ENCODE measurements around the gene SETD4.
A peak's percentile ranks its signal among the peaks of the same experiment; 100 is the strongest.

SETD4 gene

DNA sequence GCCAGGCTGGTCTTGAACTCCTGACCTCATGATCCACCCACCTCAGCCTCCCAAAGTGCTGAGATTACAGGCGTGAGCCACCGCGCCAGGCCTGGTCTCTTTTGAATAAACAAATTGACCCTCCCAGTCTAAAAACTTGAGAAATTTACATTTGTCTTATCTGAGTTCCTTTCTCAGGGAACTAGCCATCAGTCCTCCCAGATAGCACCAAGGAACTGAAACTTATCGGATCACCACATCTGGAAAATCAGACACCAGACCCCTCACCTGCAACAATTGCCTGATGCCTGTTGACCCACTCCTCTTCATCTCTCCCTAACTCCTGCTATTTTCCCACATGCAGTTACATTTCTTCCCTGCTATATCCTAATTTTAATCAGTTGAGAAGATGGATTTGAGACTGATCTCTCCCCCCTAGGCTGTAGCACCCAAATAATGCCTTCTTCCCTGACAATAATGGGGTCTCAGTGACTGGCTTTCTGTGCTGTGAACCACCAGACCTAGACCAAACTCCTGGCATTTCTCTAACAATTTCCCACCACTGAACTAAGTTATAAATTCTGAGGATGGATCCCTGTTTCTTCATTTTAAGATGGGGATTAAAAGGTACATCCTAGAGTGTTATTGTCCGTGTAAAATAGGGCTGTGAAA is 8.5 kb upstream of the SETD4 start:
- H3K4me3 ChIP-seq (ENCODE audit: low read length, poor library complexity, severe bottlenecking) = no peak overlapping the region
- TF ChIP-seq EZH2phosphoT487 (IDR thresholded peaks at IDR 0.05; ENCODE audit: borderline replicate concordance) = no peak
- TF ChIP-seq, protein P1, sequence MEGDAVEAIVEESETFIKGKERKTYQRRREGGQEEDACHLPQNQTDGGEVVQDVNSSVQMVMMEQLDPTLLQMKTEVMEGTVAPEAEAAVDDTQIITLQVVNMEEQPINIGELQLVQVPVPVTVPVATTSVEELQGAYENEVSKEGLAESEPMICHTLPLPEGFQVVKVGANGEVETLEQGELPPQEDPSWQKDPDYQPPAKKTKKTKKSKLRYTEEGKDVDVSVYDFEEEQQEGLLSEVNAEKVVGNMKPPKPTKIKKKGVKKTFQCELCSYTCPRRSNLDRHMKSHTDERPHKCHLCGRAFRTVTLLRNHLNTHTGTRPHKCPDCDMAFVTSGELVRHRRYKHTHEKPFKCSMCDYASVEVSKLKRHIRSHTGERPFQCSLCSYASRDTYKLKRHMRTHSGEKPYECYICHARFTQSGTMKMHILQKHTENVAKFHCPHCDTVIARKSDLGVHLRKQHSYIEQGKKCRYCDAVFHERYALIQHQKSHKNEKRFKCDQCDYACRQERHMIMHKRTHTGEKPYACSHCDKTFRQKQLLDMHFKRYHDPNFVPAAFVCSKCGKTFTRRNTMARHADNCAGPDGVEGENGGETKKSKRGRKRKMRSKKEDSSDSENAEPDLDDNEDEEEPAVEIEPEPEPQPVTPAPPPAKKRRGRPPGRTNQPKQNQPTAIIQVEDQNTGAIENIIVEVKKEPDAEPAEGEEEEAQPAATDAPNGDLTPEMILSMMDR (conservative IDR thresholded peaks at IDR 0.05; ENCODE audit: low read length) = no peak
- no peak overlapping the region for H2AFZ ChIP-seq (ENCODE audit: low read length)
- no peaks in the 10 kb centered on the region for H3K79me2 ChIP-seq (ENCODE audit: insufficient read depth, low read length)
- H4K20me1 ChIP-seq (ENCODE audit: insufficient read depth, low read length, poor library complexity, severe bottlenecking) = no peaks in the 10 kb centered on the region
- no peaks in the 10 kb centered on the region; the same call in 1 of the 2 replicates for H3K9me3 ChIP-seq (ENCODE audit: insufficient read depth, low read depth, low read length)
- no peaks in the 10 kb centered on the region for H3K9me2 ChIP-seq (replicated peaks; ENCODE audit: low read depth, low read length)
- no peaks in the 10 kb centered on the region for H3K27me3 ChIP-seq (ENCODE audit: insufficient read depth, low read length, poor library complexity, severe bottlenecking)
- peaks cover 5% of the 10 kb centered on the region for H3K4me1 ChIP-seq (ENCODE audit: insufficient read depth, low read length, poor library complexity, severe bottlenecking)
- no peak overlapping the region for H3K9ac ChIP-seq (ENCODE audit: low read depth, low read length, poor library complexity, severe bottlenecking)
- H3K36me3 ChIP-seq (ENCODE audit: insufficient read depth, low read length) = no peaks in the 10 kb centered on the region
- no peaks in the 10 kb centered on the region for H3F3A ChIP-seq (ENCODE audit: low read depth)
- no peak overlapping the region for H3K4me2 ChIP-seq (ENCODE audit: low read depth, low read length, poor library complexity, severe bottlenecking)

DNA sequence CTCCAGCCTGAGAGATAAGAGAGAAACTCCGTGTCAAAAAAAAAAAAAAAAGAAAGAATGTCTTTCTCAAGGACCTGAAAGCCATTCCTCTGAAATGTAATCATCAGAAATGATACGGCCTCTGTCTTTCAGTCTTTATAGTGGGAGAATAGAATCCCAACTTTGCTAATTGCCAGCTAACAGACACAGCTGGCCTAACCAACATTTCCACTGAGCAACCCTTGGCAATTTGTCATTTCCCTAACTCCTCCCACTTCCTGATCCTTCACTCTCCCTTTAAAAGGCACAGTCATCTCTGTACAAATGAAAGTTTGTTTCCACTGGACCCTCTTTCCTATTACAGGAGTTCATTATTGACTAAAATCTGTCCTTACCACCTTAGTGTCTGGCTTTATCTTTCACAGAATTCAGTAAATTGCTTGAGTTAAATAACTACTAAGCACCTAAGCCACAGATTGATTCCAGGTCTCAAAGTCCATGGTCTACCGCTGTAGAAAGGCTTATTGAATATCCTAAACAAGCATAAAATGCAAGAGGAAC is 5.2 kb upstream of the SETD4 start:
- Histone ChIP-seq H2AFZ (ENCODE audit: low read length) (peak overlapping the region; percentile 37; the same call in 1 of the 2 replicates), H3K9me2 (replicated peaks; ENCODE audit: low read depth, low read length) (no peaks in the 10 kb centered on the region), H3K4me2 (ENCODE audit: low read depth, low read length, poor library complexity, severe bottlenecking) (peak overlapping the region; percentile 23), H3K27me3 (ENCODE audit: insufficient read depth, low read length, poor library complexity, severe bottlenecking) (no peaks in the 10 kb centered on the region), H3F3A (ENCODE audit: low read depth) (no peaks in the 10 kb centered on the region), H3K9ac (ENCODE audit: low read depth, low read length, poor library complexity, severe bottlenecking) (no peak overlapping the region), H3K79me2 (ENCODE audit: insufficient read depth, low read length) (no peaks in the 10 kb centered on the region), H4K20me1 (ENCODE audit: insufficient read depth, low read length, poor library complexity, severe bottlenecking) (no peaks in the 10 kb centered on the region), H3K4me1 (ENCODE audit: insufficient read depth, low read length, poor library complexity, severe bottlenecking) (peaks cover 12% of the 10 kb centered on the region), H3K36me3 (ENCODE audit: insufficient read depth, low read length) (no peaks in the 10 kb centered on the region), H3K4me3 (ENCODE audit: low read length, poor library complexity, severe bottlenecking) (no peak overlapping the region), H3K9me3 (ENCODE audit: insufficient read depth, low read depth, low read length) (no peaks in the 10 kb centered on the region; the same call in 1 of the 2 replicates)
- TF ChIP-seq, protein P1 (conservative IDR thresholded peaks at IDR 0.05; ENCODE audit: low read length) = no peak
- TF ChIP-seq EZH2phosphoT487 (IDR thresholded peaks at IDR 0.05; ENCODE audit: borderline replicate concordance) = no peak

DNA sequence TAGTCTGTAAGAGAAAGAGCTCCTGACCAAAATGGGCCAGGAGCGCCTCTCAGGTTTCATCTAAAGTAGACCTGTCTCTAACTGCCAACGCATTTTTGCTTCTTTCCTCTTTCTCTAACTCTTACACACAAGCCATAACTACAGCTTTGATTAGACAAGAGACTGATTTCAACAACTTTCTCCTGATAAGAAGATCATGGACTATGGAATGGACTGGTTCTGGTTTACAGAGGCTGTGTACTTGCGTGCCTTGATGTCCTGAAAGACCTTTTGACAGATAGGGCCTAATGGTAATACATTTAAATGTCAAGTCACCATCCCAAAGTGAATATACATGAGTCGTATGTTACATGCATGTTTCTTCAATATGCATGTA is 3.7 kb upstream of the SETD4 start:
- Histone ChIP-seq H3K9me3 (ENCODE audit: insufficient read depth, low read depth, low read length) (no peaks in the 10 kb centered on the region; the same call in 1 of the 2 replicates), H4K20me1 (ENCODE audit: insufficient read depth, low read length, poor library complexity, severe bottlenecking) (no peaks in the 10 kb centered on the region), H3K4me2 (ENCODE audit: low read depth, low read length, poor library complexity, severe bottlenecking) (no peak overlapping the region), H2AFZ (ENCODE audit: low read length) (no peak overlapping the region), H3K79me2 (ENCODE audit: insufficient read depth, low read length) (peaks cover 6% of the 10 kb centered on the region), H3K27me3 (ENCODE audit: insufficient read depth, low read length, poor library complexity, severe bottlenecking) (no peaks in the 10 kb centered on the region), H3K9ac (ENCODE audit: low read depth, low read length, poor library complexity, severe bottlenecking) (no peak overlapping the region), H3K9me2 (replicated peaks; ENCODE audit: low read depth, low read length) (no peaks in the 10 kb centered on the region), H3K36me3 (ENCODE audit: insufficient read depth, low read length) (no peaks in the 10 kb centered on the region), H3K4me1 (ENCODE audit: insufficient read depth, low read length, poor library complexity, severe bottlenecking) (peaks cover 12% of the 10 kb centered on the region), H3F3A (ENCODE audit: low read depth) (no peaks in the 10 kb centered on the region), H3K4me3 (ENCODE audit: low read length, poor library complexity, severe bottlenecking) (no peak overlapping the region)
- TF ChIP-seq, protein P1 (conservative IDR thresholded peaks at IDR 0.05; ENCODE audit: low read length) = no peak
- no peak for TF ChIP-seq EZH2phosphoT487 (IDR thresholded peaks at IDR 0.05; ENCODE audit: borderline replicate concordance)
